ENCODE data around the gene ESRRA. TPM values are rescaled to one million over a fixed set of nuclear protein-coding genes. Genes with fewer than 3 reads are reported as not detected.
"Not testable (repeated sequence)": the region's sequence is repeated elsewhere in the genome, so short reads cannot be mapped to it uniquely, and the experiment has no call there.

ESRRA gene
- total RNA-seq, 1 experiment from 2014 or later: 63.4 TPM

DNA sequence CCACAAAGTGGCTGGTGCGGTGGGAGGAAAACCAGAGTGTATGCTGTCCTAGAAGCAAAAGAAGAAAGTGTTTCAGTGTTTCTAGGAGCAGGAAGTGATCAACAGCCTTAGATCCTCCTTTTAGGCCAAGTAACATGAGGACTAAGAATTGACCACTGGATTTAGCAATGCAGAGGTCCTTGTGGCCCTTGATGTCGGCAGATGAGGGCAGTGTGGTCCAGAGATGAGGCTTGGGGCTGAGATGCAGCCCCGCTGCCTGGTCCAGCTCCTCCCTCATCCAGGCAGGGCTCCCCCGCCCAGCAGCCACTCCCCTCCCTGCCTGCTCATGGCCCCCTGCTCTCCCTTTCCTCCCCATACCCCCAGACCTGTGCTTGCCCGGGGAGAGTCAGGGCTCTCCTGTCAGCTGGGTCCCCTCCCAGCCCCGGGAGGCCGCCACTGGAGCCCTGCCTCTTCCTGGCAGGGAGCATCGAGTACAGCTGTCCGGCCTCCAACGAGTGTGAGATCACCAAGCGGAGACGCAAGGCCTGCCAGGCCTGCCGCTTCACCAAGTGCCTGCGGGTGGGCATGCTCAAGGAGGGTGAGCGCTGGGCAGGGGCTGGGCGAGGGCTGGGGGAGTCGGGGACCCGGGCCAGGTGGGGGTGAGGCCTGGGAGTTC lies 8.3 kb downstream of the ESRRA start:
- no peaks in the 10 kb centered on the region for H3K27me3 Mint-ChIP-seq (ENCODE audit: insufficient read depth, unreplicated experiment)
- POLR2A ChIA-PET: interaction anchor here (0.6 to 5.8 kb wide), 4 partner anchors 11 to 67 kb away, joined by 3 to 64 read pairs (median 5); partner anchors contain the start of genes ESRRA and PPP1R14B
- H3K4me1 Mint-ChIP-seq (ENCODE audit: insufficient read depth, unreplicated experiment): peaks cover 15% of the 10 kb centered on the region
- peak overlapping the region; percentile 61 for H3K27ac Mint-ChIP-seq (ENCODE audit: low read depth, unreplicated experiment)
- no peak overlapping the region for H3K4me3 Mint-ChIP-seq (ENCODE audit: unreplicated experiment)
- CTCF ChIA-PET: interaction anchor here (1.0 to 10.2 kb wide), 6 partner anchors 9 to 135 kb away, joined by 3 to 148 read pairs (median 4); partner anchors contain the start of gene RPS6KA4
- H3K9me3 Mint-ChIP-seq (ENCODE audit: unreplicated experiment): no peaks in the 10 kb centered on the region
- H3K36me3 Mint-ChIP-seq (ENCODE audit: insufficient read depth, unreplicated experiment): peaks cover 71% of the 10 kb centered on the region
- intact Hi-C loops (cut with micrococcal nuclease): no loop called here
- no peak for TF ChIP-seq CTCF (IDR thresholded peaks at IDR 0.05; ENCODE audit: unreplicated experiment)
- no TSS peak for BruUV-seq (replicated peaks)
- no peak for DNase-seq (ENCODE audit: unreplicated experiment)

DNA sequence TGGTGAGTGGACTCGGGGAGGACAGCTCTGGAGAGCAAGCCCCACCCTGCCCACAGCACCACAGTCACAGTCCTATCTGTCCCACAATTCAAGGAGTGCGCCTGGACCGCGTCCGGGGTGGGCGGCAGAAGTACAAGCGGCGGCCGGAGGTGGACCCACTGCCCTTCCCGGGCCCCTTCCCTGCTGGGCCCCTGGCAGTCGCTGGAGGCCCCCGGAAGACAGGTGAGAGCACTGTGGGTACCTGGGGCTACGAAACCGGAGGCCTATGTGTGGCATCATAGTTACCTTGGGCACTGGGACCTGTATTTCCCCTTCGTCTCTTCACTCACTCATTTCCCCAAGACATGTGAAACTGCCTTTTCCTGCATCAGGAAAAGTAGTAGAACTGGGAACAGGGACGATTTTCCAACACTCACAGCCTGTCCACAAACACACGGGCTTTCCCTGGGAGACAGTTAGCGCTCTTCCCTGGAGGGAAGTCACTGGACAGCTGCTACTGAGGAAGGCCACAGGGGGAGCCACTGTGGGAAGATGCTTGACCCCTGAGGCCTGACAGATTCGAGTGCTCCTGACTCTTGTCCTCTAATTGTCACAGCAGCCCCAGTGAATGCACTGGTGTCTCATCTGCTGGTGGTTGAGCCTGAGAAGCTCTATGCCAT lies 9.0 kb downstream of the ESRRA start:
- Mint-ChIP-seq H3K9me3 (ENCODE audit: unreplicated experiment) (no peaks in the 10 kb centered on the region), H3K4me1 (ENCODE audit: insufficient read depth, unreplicated experiment) (peaks cover 21% of the 10 kb centered on the region), H3K36me3 (ENCODE audit: insufficient read depth, unreplicated experiment) (peaks cover 65% of the 10 kb centered on the region), H3K4me3 (ENCODE audit: unreplicated experiment) (no peak overlapping the region), H3K27me3 (ENCODE audit: insufficient read depth, unreplicated experiment) (no peaks in the 10 kb centered on the region), H3K27ac (ENCODE audit: low read depth, unreplicated experiment) (no peak overlapping the region)
- no peak for TF ChIP-seq CTCF (IDR thresholded peaks at IDR 0.05; ENCODE audit: unreplicated experiment)
- intact Hi-C loops (cut with micrococcal nuclease): no loop called here
- BruUV-seq (replicated peaks): no TSS peak
- DNase-seq (ENCODE audit: unreplicated experiment): no peak
- POLR2A ChIA-PET: interaction anchor here (1.3 to 5.8 kb wide), 2 partner anchors 11 to 68 kb away, joined by 5 to 64 read pairs; partner anchors contain the start of genes ESRRA and PPP1R14B
- CTCF ChIA-PET: interaction anchor here (1.0 to 10.2 kb wide), 4 partner anchors 17 to 135 kb away, joined by 3 to 148 read pairs (median 49); partner anchors contain the start of gene RPS6KA4

GRCh38 chr11:64314805-64315561 lies 9.7 kb downstream of the ESRRA start:
- ChIA-PET POLR2A (interaction anchor here (1.3 to 5.8 kb wide), 3 partner anchors 12 to 69 kb away, joined by 5 to 285 read pairs (median 64); partner anchors contain the start of genes CCDC88B, ESRRA and PPP1R14B), CTCF (interaction anchor here (1.5 to 10.2 kb wide), 3 partner anchors 16 to 134 kb away, joined by 3 to 148 read pairs (median 95); partner anchors contain the start of gene RPS6KA4)
- no peak for DNase-seq (ENCODE audit: unreplicated experiment)
- BruUV-seq (replicated peaks): no TSS peak
- Mint-ChIP-seq H3K4me3 (ENCODE audit: unreplicated experiment) (no peak overlapping the region), H3K27me3 (ENCODE audit: insufficient read depth, unreplicated experiment) (no peaks in the 10 kb centered on the region), H3K36me3 (ENCODE audit: insufficient read depth, unreplicated experiment) (peaks cover 59% of the 10 kb centered on the region), H3K27ac (ENCODE audit: low read depth, unreplicated experiment) (no peak overlapping the region), H3K9me3 (ENCODE audit: unreplicated experiment) (no peaks in the 10 kb centered on the region), H3K4me1 (ENCODE audit: insufficient read depth, unreplicated experiment) (peaks cover 28% of the 10 kb centered on the region)
- no peak for TF ChIP-seq CTCF (IDR thresholded peaks at IDR 0.05; ENCODE audit: unreplicated experiment)
- intact Hi-C loops (cut with micrococcal nuclease): no loop called here

- POLR2A ChIA-PET: interaction anchor here (0.6 to 5.8 kb wide), 14 partner anchors 8 to 840 kb away, joined by 3 to 285 read pairs (median 28); partner anchors contain the start of genes BAD, CCDC88B, ESRRA and GPR137
- Mint-ChIP-seq H3K4me1 (ENCODE audit: insufficient read depth, unreplicated experiment) (peaks cover 35% of the 10 kb centered on the region), H3K36me3 (ENCODE audit: insufficient read depth, unreplicated experiment) (peaks cover 57% of the 10 kb centered on the region), H3K27ac (ENCODE audit: low read depth, unreplicated experiment) (peak overlapping the region; percentile 93), H3K4me3 (ENCODE audit: unreplicated experiment) (peak overlapping the region; percentile 86)
- BruUV-seq (replicated peaks); H3K27me3 Mint-ChIP-seq (ENCODE audit: insufficient read depth, unreplicated experiment); DNase-seq (ENCODE audit: unreplicated experiment); H3K9me3 Mint-ChIP-seq (ENCODE audit: unreplicated experiment); intact Hi-C loops (cut with micrococcal nuclease): not testable (repeated sequence)
- CTCF ChIA-PET: interaction anchor here (0.5 to 10.2 kb wide), 11 partner anchors 8 to 98 kb away, joined by 3 to 148 read pairs (median 6); partner anchors contain the start of gene RPS6KA4
These were observed 10.6 kb downstream of the ESRRA start for GRCh38 chr11:64315667-64316526.
